ENCODE measurements around the gene RBCK1. TPM values are rescaled to one million over a fixed set of nuclear protein-coding genes. Genes with fewer than 3 reads are reported as not detected.

Gene RBCK1
- total and polyA plus RNA-seq, 9 of the 15 experiments (the other 6 are each of a cell fraction or from before 2014, with no cell fraction given) = 5.9 to 59.3 (median 26.5) TPM

DNA sequence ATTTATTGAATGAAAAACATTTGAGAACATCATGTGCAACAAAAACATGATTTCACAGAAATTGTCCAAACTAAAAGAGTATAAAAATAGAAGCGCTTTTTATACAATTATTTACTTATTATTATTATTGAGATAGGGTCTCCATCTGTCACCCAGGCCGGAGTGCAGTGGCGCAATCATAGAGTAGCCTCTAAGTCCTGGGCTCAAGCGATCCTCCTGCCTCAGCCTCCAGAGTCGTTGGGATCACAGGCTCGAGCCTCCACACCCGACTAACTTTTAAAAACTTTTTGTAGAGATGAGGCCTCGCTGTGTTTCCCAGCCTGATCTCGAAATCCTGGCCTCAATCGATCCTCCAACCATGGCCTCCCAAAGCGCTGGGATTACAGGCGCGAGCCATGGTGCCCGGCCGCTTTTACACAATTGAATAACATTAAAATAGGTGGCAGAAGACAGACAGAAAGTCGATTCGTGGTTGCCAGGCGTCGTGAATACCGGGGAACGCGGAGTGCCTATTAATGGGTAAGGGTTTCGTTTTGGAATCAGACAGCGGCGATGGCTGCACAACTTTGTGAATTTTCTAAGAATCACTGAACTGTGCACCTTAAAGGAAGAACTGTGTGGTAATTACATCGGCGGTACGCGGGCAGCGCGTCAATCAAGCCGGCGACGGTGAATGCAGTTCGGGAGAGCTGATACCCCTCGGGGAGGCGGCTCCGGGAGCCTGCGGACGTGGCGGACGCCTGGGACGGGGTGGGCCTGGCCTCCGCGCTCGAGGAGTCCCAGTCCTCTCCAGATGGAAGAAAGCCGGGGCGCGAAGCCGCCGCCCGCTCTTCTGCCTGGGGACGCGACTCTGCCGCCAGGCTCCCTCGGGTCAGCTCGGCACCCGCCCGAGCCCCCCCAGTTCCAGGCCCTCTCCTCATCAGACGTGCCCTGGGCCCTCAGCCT is 53.4 kb downstream of the RBCK1 start (continued):
- TF ChIP-seq RBBP5 (IDR thresholded peaks at IDR 0.05; ENCODE audit: borderline replicate concordance, insufficient read depth, low read length, poor library complexity, severe bottlenecking) = peak; percentile 69
- peak in 1 of 2 experiments; percentile 31; a peak in 1 of 4 replicates for TF ChIP-seq RCOR1 (IDR thresholded peaks at IDR 0.05; ENCODE audit: borderline replicate concordance in 1 of 2, low read depth in 2 of 2, low read length in 2 of 2)
- TF ChIP-seq, protein P1, sequence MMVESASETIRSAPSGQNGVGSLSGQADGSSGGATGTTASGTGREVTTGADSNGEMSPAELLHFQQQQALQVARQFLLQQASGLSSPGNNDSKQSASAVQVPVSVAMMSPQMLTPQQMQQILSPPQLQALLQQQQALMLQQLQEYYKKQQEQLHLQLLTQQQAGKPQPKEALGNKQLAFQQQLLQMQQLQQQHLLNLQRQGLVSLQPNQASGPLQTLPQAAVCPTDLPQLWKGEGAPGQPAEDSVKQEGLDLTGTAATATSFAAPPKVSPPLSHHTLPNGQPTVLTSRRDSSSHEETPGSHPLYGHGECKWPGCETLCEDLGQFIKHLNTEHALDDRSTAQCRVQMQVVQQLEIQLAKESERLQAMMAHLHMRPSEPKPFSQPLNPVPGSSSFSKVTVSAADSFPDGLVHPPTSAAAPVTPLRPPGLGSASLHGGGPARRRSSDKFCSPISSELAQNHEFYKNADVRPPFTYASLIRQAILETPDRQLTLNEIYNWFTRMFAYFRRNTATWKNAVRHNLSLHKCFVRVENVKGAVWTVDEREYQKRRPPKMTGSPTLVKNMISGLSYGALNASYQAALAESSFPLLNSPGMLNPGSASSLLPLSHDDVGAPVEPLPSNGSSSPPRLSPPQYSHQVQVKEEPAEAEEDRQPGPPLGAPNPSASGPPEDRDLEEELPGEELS (CRISPR knock-in tag; IDR thresholded peaks at IDR 0.05; ENCODE audit: borderline replicate concordance) = 0 out of 2 replicates have a peak, but pooled peaks have one; percentile 19
- TF ChIP-seq, protein P2, sequence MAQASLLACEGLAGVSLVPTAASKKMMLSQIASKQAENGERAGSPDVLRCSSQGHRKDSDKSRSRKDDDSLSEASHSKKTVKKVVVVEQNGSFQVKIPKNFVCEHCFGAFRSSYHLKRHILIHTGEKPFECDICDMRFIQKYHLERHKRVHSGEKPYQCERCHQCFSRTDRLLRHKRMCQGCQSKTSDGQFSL (CRISPR knock-in tag; IDR thresholded peaks at IDR 0.05) = 0 out of 2 replicates have a peak, but pooled peaks have one; percentile 41
- TF ChIP-seq, protein P2 (tag; IDR thresholded peaks at IDR 0.05) = no peak
- TF ChIP-seq, protein P3, sequence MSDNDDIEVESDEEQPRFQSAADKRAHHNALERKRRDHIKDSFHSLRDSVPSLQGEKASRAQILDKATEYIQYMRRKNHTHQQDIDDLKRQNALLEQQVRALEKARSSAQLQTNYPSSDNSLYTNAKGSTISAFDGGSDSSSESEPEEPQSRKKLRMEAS (CRISPR knock-in tag; IDR thresholded peaks at IDR 0.05) = 0 out of 2 replicates have a peak, but pooled peaks have one; percentile 36
- peak in 1 of 2 experiments; percentile 39; a peak in 1 of 4 replicates for TF ChIP-seq FOXA3 (CRISPR knock-in tag; conservative IDR thresholded peaks at IDR 0.05 in 1 of 2, IDR thresholded peaks at IDR 0.05 in 1 of 2)
- TF ChIP-seq, protein P4, sequence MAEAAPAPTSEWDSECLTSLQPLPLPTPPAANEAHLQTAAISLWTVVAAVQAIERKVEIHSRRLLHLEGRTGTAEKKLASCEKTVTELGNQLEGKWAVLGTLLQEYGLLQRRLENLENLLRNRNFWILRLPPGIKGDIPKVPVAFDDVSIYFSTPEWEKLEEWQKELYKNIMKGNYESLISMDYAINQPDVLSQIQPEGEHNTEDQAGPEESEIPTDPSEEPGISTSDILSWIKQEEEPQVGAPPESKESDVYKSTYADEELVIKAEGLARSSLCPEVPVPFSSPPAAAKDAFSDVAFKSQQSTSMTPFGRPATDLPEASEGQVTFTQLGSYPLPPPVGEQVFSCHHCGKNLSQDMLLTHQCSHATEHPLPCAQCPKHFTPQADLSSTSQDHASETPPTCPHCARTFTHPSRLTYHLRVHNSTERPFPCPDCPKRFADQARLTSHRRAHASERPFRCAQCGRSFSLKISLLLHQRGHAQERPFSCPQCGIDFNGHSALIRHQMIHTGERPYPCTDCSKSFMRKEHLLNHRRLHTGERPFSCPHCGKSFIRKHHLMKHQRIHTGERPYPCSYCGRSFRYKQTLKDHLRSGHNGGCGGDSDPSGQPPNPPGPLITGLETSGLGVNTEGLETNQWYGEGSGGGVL (CRISPR knock-in tag; IDR thresholded peaks at IDR 0.05) = no peak
- 0 out of 2 replicates have a peak, but pooled peaks have one; percentile 20 for TF ChIP-seq MYBL2 (IDR thresholded peaks at IDR 0.05; ENCODE audit: low read depth)
- TF ChIP-seq MYBL2 (CRISPR knock-in tag; IDR thresholded peaks at IDR 0.05; ENCODE audit: borderline replicate concordance) = no peak
- TF ChIP-seq, protein P5, sequence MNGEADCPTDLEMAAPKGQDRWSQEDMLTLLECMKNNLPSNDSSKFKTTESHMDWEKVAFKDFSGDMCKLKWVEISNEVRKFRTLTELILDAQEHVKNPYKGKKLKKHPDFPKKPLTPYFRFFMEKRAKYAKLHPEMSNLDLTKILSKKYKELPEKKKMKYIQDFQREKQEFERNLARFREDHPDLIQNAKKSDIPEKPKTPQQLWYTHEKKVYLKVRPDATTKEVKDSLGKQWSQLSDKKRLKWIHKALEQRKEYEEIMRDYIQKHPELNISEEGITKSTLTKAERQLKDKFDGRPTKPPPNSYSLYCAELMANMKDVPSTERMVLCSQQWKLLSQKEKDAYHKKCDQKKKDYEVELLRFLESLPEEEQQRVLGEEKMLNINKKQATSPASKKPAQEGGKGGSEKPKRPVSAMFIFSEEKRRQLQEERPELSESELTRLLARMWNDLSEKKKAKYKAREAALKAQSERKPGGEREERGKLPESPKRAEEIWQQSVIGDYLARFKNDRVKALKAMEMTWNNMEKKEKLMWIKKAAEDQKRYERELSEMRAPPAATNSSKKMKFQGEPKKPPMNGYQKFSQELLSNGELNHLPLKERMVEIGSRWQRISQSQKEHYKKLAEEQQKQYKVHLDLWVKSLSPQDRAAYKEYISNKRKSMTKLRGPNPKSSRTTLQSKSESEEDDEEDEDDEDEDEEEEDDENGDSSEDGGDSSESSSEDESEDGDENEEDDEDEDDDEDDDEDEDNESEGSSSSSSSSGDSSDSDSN (IDR thresholded peaks at IDR 0.05; ENCODE audit: borderline replicate concordance in 1 of 2, low read depth in 2 of 2, low read length in 2 of 2) = peak; percentile 12 to 13; a peak in 1 of 4 replicates
- TF ChIP-seq FOXP1 (CRISPR knock-in tag; IDR thresholded peaks at IDR 0.05) = peak; percentile 82; the same call in 1 of the 2 replicates
- TF ChIP-seq, protein P6, sequence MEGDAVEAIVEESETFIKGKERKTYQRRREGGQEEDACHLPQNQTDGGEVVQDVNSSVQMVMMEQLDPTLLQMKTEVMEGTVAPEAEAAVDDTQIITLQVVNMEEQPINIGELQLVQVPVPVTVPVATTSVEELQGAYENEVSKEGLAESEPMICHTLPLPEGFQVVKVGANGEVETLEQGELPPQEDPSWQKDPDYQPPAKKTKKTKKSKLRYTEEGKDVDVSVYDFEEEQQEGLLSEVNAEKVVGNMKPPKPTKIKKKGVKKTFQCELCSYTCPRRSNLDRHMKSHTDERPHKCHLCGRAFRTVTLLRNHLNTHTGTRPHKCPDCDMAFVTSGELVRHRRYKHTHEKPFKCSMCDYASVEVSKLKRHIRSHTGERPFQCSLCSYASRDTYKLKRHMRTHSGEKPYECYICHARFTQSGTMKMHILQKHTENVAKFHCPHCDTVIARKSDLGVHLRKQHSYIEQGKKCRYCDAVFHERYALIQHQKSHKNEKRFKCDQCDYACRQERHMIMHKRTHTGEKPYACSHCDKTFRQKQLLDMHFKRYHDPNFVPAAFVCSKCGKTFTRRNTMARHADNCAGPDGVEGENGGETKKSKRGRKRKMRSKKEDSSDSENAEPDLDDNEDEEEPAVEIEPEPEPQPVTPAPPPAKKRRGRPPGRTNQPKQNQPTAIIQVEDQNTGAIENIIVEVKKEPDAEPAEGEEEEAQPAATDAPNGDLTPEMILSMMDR (IDR thresholded peaks at IDR 0.05 in 2 of 3, conservative IDR thresholded peaks at IDR 0.05 in 1 of 3; ENCODE audit: insufficient read depth in 2 of 3, low read depth in 1 of 3, low read length in 3 of 3) = no peak
